ENCODE measurements around the gene CHST4. TPM values are rescaled to one million over a fixed set of nuclear protein-coding genes. Genes with fewer than 3 reads are reported as not detected.

CHST4 gene
- not detected for polyA plus RNA-seq (2013, experiment 1 of 2)
- polyA plus RNA-seq (2013, experiment 2 of 2), result not detected

DNA sequence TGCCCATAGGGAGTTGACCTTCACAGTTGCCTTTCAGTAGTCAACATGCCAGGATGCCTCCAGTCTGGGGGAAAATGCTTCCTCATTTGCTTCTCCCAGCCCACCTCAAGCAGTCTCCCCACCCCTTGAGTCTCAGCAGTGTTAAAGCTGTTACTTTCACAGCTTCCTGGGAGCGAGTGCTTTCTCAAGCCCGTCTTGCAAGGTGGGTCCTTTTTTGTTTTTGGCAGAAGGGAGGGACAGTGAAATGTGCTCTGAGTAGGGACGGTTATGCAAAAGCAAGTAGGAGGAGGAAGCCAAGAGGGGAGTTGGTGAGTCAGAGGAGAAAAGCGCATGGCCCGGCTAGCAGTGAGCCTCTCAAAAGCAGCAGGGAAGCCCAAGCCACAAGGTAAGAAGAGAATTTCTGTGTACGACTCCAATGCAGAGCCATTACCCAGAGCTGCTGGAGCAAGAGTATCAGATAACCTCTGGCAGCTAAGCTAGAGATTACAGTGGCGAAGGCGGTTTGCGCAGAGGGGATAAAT, at the start of gene CHST4:
CHST4 (plus strand) TSS at position 316 of the 521 bp plus-strand sequence. CDS start 10,252 bp downstream, outside the sequence.
- Histone ChIP-seq H3K9me3 (ENCODE audit: control insufficient read depth, low read length) (no peaks in the 10 kb centered on the region), H3K36me3 (ENCODE audit: control insufficient read depth, insufficient read depth, low read length) (no peaks in the 10 kb centered on the region), H3K27ac (ENCODE audit: low read depth, low read length, severe bottlenecking) (peak within 1 kb of the TSS; percentile 43), H3K4me3 (ENCODE audit: extremely low read depth, insufficient read depth, low read length, poor library complexity, severe bottlenecking) (no peak within 1 kb of the TSS), H3K4me1 (ENCODE audit: control insufficient read depth, insufficient read depth, low read length, poor library complexity, severe bottlenecking) (peaks cover 21% of the 10 kb centered on the region)
- WGBS, 2 experiments (ENCODE audit: insufficient coverage in 2 of 2), result 0 to 1% methylated on average over 5 to 9 of the region's 9 CpGs

DNA sequence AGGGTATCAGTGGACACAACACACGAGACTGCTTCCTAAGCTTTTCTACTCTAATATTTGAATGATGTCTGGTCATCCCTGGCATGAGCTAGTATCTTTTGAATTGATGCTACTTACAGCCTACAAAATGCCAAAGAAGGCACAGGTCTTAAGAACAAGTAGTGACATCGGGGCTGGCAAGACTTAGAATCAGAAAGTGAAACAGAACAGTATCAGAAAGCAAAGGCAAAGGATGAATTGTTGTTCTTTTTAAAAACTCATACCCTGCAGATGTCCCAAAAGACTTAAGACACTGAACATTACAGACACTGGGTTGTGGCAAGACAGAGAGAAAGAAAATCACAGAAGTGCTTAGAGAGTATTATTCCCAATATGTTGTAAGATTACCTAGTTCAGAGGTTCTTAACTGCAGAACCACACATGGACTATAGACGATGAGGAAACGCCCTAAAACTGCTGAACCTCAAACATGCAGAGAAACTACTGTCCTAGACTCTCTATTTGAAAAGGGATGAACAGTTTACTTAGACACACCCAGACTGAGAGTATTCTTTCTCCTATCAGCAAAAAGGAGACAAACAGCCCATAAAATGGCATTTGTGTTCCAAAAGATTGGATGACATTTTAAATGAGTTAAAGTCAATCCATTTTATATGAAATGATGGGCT, 49.6 kb upstream of the CHST4 start:
- Histone ChIP-seq H3K9me3 (ENCODE audit: control insufficient read depth, low read length) (no peaks in the 10 kb centered on the region), H3K27ac (ENCODE audit: low read depth, low read length, severe bottlenecking) (no peak overlapping the region), H3K4me1 (ENCODE audit: control insufficient read depth, insufficient read depth, low read length, poor library complexity, severe bottlenecking) (peaks cover 17% of the 10 kb centered on the region), H3K36me3 (ENCODE audit: control insufficient read depth, insufficient read depth, low read length) (peaks cover 35% of the 10 kb centered on the region), H3K4me3 (ENCODE audit: extremely low read depth, insufficient read depth, low read length, poor library complexity, severe bottlenecking) (no peak overlapping the region)
- WGBS, 2 experiments (ENCODE audit: insufficient coverage in 2 of 2), result 80 to 88% methylated on average over 1 to 4 of the region's 4 CpGs

DNA sequence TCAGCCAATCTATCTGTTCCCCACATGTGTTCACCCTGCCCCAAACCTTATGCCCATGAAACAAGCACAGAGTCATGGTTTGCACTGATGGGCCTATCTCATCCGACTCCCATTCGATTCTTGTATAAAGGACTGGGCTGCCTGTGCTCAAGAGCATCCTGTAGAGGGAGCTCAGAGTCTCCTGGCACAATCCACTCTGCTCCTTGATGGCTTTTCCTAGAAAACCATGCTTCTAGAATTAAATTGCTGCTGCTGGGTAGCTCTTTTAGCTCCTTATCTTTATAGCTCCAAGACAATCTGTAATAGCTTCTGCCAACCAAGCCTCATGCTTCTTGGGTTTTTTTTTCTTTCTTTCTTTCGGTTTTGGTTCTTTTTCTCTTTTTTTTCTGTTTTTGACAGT, 46.8 kb upstream of the CHST4 start:
- peaks cover 4% of the 10 kb centered on the region for H3K4me1 ChIP-seq (ENCODE audit: control insufficient read depth, insufficient read depth, low read length, poor library complexity, severe bottlenecking)
- H3K4me3 ChIP-seq (ENCODE audit: extremely low read depth, insufficient read depth, low read length, poor library complexity, severe bottlenecking), result no peak overlapping the region
- 47 to 67% methylated on average over 3 of the region's 3 CpGs for WGBS, 2 experiments (ENCODE audit: insufficient coverage in 2 of 2)
- H3K36me3 ChIP-seq (ENCODE audit: control insufficient read depth, insufficient read depth, low read length), result peaks cover 35% of the 10 kb centered on the region
- H3K27ac ChIP-seq (ENCODE audit: low read depth, low read length, severe bottlenecking), result no peak overlapping the region
- H3K9me3 ChIP-seq (ENCODE audit: control insufficient read depth, low read length), result no peaks in the 10 kb centered on the region

DNA sequence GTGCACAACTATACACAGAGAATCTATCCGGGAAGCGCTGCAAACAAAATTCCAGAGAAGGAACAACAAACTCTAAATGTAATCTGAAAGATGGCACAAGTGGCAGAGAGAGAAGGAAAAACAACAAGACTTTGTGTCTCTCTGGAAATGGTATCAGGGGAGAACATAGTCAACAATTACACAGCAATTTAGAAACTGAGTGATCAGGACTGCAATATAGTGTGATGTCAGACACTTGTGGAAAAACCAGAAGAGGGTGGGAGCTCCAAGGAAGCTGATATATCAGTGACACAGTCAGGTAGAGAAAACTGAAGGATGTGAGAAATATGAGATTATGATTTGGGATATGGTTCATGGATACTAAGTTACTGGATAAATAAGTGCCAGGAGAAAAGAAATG, 45.3 kb upstream of the CHST4 start:
- H3K9me3 ChIP-seq (ENCODE audit: control insufficient read depth, low read length), result no peaks in the 10 kb centered on the region
- H3K36me3 ChIP-seq (ENCODE audit: control insufficient read depth, insufficient read depth, low read length), result peaks cover 26% of the 10 kb centered on the region
- no peak overlapping the region for H3K27ac ChIP-seq (ENCODE audit: low read depth, low read length, severe bottlenecking)
- 60 to 93% methylated on average over 1 to 2 of the region's 2 CpGs for WGBS, 2 experiments (ENCODE audit: insufficient coverage in 2 of 2)
- H3K4me3 ChIP-seq (ENCODE audit: extremely low read depth, insufficient read depth, low read length, poor library complexity, severe bottlenecking), result no peak overlapping the region
- no peaks in the 10 kb centered on the region for H3K4me1 ChIP-seq (ENCODE audit: control insufficient read depth, insufficient read depth, low read length, poor library complexity, severe bottlenecking)

DNA sequence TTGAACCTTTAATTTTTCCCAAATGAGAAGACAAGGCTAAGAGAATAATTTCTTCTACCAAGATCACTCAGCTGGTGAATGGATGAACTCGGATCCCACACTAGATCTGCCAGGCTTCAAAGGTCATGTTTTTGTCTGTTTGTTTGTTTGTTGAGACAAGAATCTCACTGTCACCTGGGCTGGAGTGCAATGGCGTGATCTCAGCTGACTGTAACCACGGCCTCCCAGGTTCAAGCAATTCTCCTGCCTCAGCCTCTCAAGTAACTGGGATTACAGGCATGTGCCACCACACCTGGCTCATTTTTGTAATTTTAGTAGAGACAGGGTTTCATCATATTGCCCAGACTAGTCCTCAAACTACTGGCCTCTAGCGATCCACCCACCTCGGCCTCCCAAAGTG, 43.7 kb upstream of the CHST4 start:
- 68 to 84% methylated on average over 3 to 4 of the region's 5 CpGs for WGBS, 2 experiments (ENCODE audit: insufficient coverage in 2 of 2)
- no peaks in the 10 kb centered on the region for H3K9me3 ChIP-seq (ENCODE audit: control insufficient read depth, low read length)
- H3K36me3 ChIP-seq (ENCODE audit: control insufficient read depth, insufficient read depth, low read length), result peaks cover 12% of the 10 kb centered on the region
- no peak overlapping the region for H3K27ac ChIP-seq (ENCODE audit: low read depth, low read length, severe bottlenecking)
- no peaks in the 10 kb centered on the region for H3K4me1 ChIP-seq (ENCODE audit: control insufficient read depth, insufficient read depth, low read length, poor library complexity, severe bottlenecking)
- H3K4me3 ChIP-seq (ENCODE audit: extremely low read depth, insufficient read depth, low read length, poor library complexity, severe bottlenecking), result no peak overlapping the region

DNA sequence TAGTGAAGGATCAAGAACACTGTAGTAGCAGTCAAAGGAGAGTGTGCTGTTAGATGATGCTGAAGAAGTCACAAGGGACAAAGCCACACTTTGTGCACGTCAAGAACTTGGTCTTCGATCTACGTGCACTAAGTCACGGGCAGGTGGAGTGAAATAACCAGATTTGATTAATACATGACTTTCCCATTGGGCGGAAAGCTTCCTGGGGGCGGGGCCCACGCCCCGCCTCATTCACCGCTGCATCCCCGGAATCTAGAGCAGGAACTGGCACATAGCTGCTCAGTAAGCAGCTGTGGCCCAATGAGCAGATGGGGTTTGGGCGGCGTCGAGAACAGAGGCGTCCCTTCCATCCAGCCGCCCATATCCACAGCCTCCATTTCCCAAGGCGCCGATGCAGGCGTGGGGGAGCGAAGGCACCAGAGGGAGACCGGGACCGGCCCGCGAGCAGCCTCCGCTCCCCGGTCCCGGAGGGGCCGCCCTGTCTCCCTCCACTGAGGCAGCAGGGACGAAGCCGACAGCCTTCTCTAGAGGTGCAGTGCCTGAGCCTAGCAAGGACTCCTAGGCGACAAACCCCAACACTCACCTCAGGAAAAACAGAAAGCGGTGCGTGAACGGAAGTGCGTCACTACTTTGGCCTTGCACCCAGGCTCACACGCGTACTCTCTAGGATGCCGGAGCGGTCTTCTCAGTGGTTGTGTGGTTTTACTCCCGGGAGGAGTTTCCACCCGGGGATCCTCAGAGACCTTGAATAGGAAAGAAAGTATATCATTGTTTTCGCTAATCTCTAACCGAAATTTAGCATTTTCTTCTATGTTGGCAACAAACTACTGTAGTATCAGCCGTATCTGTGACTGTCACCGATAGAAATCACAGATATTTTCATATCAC, 42.0 kb upstream of the CHST4 start:
- WGBS, 2 experiments (ENCODE audit: insufficient coverage in 2 of 2), result 2 to 3% methylated on average over 36 to 37 of the region's 44 CpGs
- Histone ChIP-seq H3K27ac (ENCODE audit: low read depth, low read length, severe bottlenecking) (peak overlapping the region; percentile 91), H3K9me3 (ENCODE audit: control insufficient read depth, low read length) (no peaks in the 10 kb centered on the region), H3K36me3 (ENCODE audit: control insufficient read depth, insufficient read depth, low read length) (no peaks in the 10 kb centered on the region), H3K4me1 (ENCODE audit: control insufficient read depth, insufficient read depth, low read length, poor library complexity, severe bottlenecking) (no peaks in the 10 kb centered on the region), H3K4me3 (ENCODE audit: extremely low read depth, insufficient read depth, low read length, poor library complexity, severe bottlenecking) (peak overlapping the region; percentile 76)

DNA sequence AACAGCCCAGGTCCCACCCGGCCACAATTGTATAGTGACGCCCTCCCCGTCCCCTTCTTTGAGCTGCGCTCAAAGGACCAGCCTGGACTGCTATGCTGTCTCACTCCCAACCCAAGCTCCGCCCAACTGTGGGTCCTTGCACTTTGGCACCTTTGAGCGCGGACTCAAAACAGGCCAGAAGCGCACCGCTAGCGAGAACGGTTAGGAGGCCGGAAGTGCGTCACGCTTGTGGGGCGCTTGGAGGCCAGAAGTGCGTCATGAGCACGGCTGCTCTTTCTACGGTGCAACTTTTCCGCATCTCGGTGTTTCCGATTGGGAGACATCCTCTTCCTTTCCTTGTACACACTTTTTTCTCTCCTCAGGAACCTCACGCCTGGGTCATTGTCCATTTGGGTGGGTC, 37.1 kb upstream of the CHST4 start, which contains the start of gene ZNF19:
ZNF19 (minus strand) TSS at position 203 of the 400 bp plus-strand sequence. CDS start 7,210 bp downstream, outside the sequence.
- 91 to 93% methylated on average over 15 to 19 of the region's 22 CpGs for WGBS, 2 experiments (ENCODE audit: insufficient coverage in 2 of 2)

DNA sequence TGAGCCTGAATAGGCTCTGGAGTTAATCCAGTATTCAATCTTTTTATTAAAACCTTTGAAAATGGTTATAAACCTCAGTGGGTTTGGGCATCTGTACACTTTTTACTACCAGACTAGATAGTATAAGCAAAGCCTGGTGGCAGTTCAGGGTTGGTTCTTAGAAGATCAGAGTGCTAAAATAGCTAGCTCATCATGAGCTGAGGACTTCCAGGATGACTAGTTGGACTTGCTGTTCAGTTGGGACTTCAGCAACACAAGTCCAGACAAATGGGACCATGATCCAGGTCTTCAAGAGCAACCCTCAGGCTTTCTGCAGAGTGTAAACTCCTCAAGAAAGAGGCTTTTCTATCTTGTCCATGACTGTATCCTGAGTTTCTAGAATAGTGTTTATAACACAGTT, 35.9 kb upstream of the CHST4 start:
- Histone ChIP-seq H3K36me3 (ENCODE audit: control insufficient read depth, insufficient read depth, low read length) (no peaks in the 10 kb centered on the region), H3K4me3 (ENCODE audit: extremely low read depth, insufficient read depth, low read length, poor library complexity, severe bottlenecking) (no peak overlapping the region), H3K4me1 (ENCODE audit: control insufficient read depth, insufficient read depth, low read length, poor library complexity, severe bottlenecking) (no peaks in the 10 kb centered on the region), H3K27ac (ENCODE audit: low read depth, low read length, severe bottlenecking) (no peak overlapping the region), H3K9me3 (ENCODE audit: control insufficient read depth, low read length) (no peaks in the 10 kb centered on the region)

More for the DNA sequence above, 37.1 kb upstream of the CHST4 start, which contains the start of gene ZNF19:
- Histone ChIP-seq H3K27ac (ENCODE audit: low read depth, low read length, severe bottlenecking) (no peak within 1 kb of the TSS), H3K36me3 (ENCODE audit: control insufficient read depth, insufficient read depth, low read length) (no peaks in the 10 kb centered on the region), H3K9me3 (ENCODE audit: control insufficient read depth, low read length) (no peaks in the 10 kb centered on the region), H3K4me1 (ENCODE audit: control insufficient read depth, insufficient read depth, low read length, poor library complexity, severe bottlenecking) (no peaks in the 10 kb centered on the region), H3K4me3 (ENCODE audit: extremely low read depth, insufficient read depth, low read length, poor library complexity, severe bottlenecking) (no peak within 1 kb of the TSS)

DNA sequence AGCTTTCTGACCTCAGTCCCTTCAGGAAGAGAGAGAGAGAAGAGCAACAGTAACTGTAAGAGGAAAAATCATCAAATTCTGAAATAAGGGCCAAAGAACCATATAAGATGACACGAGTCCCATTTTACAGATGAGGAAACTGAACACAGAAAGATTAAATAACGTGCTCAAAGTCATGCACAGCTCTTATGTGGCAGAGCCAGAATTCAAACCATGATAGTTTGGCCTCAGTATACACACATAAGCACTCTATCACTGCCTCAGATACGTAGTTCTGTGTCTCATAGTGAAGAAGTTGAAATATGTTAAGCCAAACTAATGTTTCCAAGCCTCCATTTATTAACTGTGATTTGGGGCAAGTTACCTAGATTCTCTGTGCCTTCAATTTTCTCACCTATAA, 35.2 kb upstream of the CHST4 start:
- no peaks in the 10 kb centered on the region for H3K36me3 ChIP-seq (ENCODE audit: control insufficient read depth, insufficient read depth, low read length)
- H3K9me3 ChIP-seq (ENCODE audit: control insufficient read depth, low read length), result no peaks in the 10 kb centered on the region
- H3K4me3 ChIP-seq (ENCODE audit: extremely low read depth, insufficient read depth, low read length, poor library complexity, severe bottlenecking), result no peak overlapping the region
- H3K27ac ChIP-seq (ENCODE audit: low read depth, low read length, severe bottlenecking), result no peak overlapping the region
- 51 to 58% methylated on average over 2 of the region's 3 CpGs for WGBS, 2 experiments (ENCODE audit: insufficient coverage in 2 of 2)
- no peaks in the 10 kb centered on the region for H3K4me1 ChIP-seq (ENCODE audit: control insufficient read depth, insufficient read depth, low read length, poor library complexity, severe bottlenecking)

DNA sequence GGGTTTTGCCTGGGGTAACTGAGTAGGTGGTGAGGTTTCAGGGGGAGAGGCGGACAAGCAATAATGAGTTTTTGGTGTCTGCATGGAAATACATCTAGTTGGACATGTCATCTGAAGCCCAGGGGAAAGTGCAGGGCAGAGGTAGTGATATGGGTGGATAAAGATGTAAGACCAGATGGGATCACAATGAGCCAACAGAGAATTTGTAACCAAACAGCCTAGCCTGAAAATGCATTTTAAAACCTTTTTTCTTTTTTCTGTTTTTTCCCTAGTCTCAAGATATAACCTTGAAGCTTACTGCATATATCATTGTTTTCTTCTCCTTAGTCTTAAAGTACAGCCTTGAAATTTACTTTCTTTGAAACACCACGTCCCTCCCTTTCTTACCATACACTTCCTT, 33.4 kb upstream of the CHST4 start:
- Histone ChIP-seq H3K9me3 (ENCODE audit: control insufficient read depth, low read length) (no peaks in the 10 kb centered on the region), H3K4me1 (ENCODE audit: control insufficient read depth, insufficient read depth, low read length, poor library complexity, severe bottlenecking) (no peaks in the 10 kb centered on the region), H3K4me3 (ENCODE audit: extremely low read depth, insufficient read depth, low read length, poor library complexity, severe bottlenecking) (no peak overlapping the region), H3K36me3 (ENCODE audit: control insufficient read depth, insufficient read depth, low read length) (no peaks in the 10 kb centered on the region), H3K27ac (ENCODE audit: low read depth, low read length, severe bottlenecking) (no peak overlapping the region)
- 70 to 80% methylated on average over 1 of the region's 2 CpGs for WGBS, 2 experiments (ENCODE audit: insufficient coverage in 2 of 2)
